ENCODE measurements around the gene ACBD5. TPM values are rescaled to one million over a fixed set of nuclear protein-coding genes. Genes with fewer than 3 reads are reported as not detected.

The ACBD5 gene
- total RNA-seq, 1 donor from 2014 or later = 23.8 TPM

DNA sequence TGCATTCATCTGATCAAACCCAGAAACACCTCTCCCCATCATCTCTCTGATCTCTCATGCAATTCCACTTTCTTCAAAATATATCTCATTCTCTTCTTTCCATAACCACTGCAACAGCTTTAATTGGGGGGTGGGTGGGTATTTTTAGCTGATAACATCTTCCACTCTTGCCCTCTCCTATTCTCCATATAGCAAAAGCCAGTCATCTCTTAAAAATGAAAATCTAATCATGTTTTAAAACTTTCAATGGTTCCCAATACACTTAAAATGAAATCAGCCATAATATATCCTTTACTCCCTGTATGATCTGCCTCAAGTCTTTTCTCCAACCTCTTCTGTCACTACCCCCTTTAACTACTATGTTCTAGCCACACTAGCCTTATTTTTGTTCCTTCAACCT is 87.9 kb downstream of the ACBD5 start:
- no peak for DNase-seq (ENCODE audit: low read depth, low spot score)

DNA sequence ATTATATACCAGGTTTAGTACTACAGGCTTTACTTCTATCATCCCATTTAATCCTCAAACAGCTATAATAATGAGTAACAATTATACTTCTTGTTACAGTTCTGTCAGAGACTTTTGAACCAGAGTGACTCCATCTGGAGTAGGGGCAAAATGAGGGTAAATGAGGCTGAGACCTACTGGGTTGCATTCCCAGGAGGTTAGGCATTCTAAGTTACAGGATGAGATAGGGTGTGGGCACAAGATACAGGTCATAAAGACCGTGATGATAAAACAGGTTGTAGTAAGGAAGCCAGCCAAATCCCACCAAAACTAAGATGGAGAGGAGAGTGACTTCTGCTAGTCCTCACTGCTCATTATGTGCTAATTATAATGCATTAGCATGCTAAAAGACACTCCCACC is 90.3 kb downstream of the ACBD5 start:
- DNase-seq (ENCODE audit: low read depth, low spot score) = no peak

DNA sequence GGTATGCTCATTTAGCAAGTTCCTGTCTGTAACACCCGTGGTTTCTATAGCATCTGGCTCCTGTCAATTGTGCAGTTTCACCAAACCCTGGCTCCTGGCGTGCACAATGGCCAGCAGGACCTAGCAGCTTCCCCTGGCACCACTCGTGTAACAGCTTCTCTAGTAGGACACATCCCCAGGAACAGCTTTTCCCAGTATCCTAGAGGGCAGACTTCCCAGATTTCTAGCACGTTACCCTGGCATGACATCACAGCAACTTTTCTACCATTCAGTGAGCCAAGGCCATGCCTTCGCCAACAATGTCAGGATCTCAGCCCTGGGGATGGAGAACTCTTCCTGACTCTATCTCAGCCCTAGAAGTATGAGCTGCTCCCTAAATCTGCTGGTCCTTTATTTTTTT is 92.9 kb downstream of the ACBD5 start:
- DNase-seq (ENCODE audit: low read depth, low spot score) = no peak

DNA sequence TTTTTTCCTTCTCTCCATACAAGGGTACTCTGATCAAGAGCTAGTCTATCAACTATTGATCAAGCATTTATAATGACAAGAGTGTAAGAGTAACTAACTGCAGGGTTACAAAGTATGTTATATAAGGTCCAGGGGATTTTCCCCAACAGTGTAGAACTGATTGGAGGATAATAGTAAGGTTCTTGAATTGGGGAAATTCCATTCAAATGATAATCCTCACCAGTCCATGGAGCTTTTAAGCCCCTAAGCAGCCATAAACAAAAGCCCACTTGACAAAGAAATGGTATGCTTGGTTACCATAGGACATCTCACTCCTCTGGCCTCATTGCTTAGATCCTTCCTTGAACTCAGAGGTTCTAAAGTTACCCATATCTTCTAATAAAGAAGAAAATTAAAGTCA is 94.7 kb downstream of the ACBD5 start:
- DNase-seq (ENCODE audit: low read depth, low spot score) = no peak

Other genes with a start within 250 kb of the ACBD5 start
- gene ANKRD26, start 140.3 kb downstream of the ACBD5 start, total RNA-seq = 6.5 and 8.0 TPM in 2 replicates
- 137 and 144 TPM in 2 replicates for gene YME1L1, start 86.4 kb downstream of the ACBD5 start, total RNA-seq
- 18.4 and 18.9 TPM in 2 replicates for gene MASTL, start 85.4 kb downstream of the ACBD5 start, total RNA-seq

Data from pulmonary artery endothelial cell (primary cell).